ENCODE results near the gene MCRIP1. TPM values are rescaled to one million over a fixed set of nuclear protein-coding genes. Genes with fewer than 3 reads are reported as not detected.

Gene MCRIP1
- total and polyA plus RNA-seq, 9 of the 15 experiments (the other 6 are each of a cell fraction or from before 2014, with no cell fraction given), result 0.39 to 35.8 (median 9.7) TPM

GRCh38 chr17:81870981-81871386, 37.9 kb upstream of the MCRIP1 start, which contains the start of gene ARHGDIA (continued):
- TF ChIP-seq PATZ1 (CRISPR knock-in tag; IDR thresholded peaks at IDR 0.05; ENCODE audit: borderline replicate concordance) (no peak), ZNF174 (CRISPR knock-in tag; IDR thresholded peaks at IDR 0.05) (no peak), ZBTB49 (CRISPR knock-in tag; IDR thresholded peaks at IDR 0.05; ENCODE audit: borderline replicate concordance) (no peak), NFATC3 (IDR thresholded peaks at IDR 0.05) (no peak), CAMTA2 (CRISPR knock-in tag; conservative IDR thresholded peaks at IDR 0.05) (no peak), ZHX1 (conservative IDR thresholded peaks at IDR 0.05; ENCODE audit: low read length) (no peak), ETV6 (IDR thresholded peaks at IDR 0.05; ENCODE audit: borderline replicate concordance in 1 of 2, low read depth in 2 of 2, low read length in 1 of 2) (no peak), ETV6 (CRISPR knock-in tag; IDR thresholded peaks at IDR 0.05; ENCODE audit: borderline replicate concordance) (no peak), ARID3A (IDR thresholded peaks at IDR 0.05; ENCODE audit: borderline replicate concordance, low read depth, low read length) (no peak), ZNF639 (CRISPR knock-in tag; conservative IDR thresholded peaks at IDR 0.05 in 1 of 2, IDR thresholded peaks at IDR 0.05 in 1 of 2) (peak in 1 of 2 experiments; percentile 98; a peak in 2 of 4 replicates), ATF6 (CRISPR knock-in tag; IDR thresholded peaks at IDR 0.05) (no peak), E2F3 (CRISPR knock-in tag; IDR thresholded peaks at IDR 0.05) (no peak)

All from K562 (cell line).